SHP77 treated with DMSO at 0.1 percent for 48 hours (cell line): ENCODE measurements around the gene HAND1.

Experiments used
- DNase-seq: peaks from one replicate; lab custom pipeline; 2025; lab: John Stamatoyannopoulos, UW

The HAND1 gene

DNA sequence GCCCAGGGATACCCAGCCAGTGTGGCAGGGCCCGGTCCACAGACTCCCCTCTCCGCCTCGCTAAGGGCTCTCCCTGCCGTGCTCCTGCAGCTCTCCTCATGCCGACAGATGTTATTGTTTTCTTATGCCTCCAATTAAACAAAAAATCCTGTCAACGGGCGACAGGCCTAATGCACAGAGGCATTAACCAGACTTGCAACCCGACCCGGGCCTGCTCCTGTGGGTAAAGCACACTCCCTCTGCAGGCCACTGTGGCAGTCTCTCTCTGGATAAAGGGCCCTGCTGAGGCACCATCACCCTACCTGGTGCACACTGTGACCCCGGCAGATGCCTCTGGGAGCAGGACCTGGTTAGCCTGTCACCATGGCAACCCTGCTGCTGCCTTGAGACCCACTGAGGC is 27.5 kb upstream of the HAND1 start:
- no peak for DNase-seq

DNA sequence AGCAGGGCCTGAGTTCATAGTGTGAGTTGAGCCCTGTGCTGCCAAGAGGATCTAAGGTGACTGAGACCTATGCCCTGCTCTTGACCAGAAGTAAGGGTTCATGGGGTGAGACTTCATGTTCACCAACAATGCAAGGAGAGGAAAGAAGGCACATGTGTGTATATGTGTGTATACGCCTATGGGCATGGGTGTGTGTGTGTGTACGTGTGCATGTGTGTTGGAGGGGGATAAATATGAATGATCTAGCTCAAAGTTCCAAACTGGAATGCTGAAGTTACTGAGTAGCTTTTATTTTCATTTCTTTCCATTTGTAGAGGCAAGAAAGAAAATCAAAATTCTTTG is 25.6 kb upstream of the HAND1 start:
- no peak for DNase-seq

DNA sequence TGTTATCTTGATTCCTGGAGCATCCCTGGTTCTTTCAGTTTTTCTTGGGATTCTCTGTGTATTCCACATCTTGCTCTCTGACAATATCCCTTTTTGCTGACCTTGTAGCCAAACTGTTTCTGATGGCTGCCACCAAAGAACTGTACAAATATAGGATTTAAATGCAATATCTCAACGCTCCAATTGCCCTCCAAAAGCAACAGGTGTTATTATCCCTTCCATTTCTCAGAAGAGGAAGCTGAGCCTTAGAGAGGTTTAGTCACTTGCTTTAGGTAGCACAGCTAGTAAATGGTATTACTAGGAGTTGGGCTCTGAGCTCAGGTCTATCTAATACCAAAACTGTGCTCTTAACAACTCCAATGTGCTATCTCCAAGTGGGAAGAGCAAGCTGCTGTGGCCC is 24.2 kb upstream of the HAND1 start:
- DNase-seq = no peak

DNA sequence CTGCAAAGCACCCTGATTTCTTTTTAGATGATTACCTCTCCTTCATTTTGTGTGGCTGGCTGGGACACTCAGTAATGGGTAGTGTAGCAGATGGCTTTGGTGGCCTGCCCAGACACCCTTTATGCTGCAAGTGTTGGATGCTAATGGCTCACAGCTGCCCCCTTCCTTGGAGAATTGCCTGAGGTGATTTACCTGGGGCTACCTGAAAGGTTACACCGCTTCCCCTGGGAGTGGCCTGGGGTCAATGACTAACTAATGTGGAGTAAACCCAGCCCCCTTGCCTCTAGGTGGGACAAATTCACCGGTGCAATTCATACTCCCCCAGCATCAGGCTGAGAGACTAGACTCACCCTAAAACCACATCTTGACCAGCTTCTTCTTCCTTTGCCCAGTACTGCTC is 23.5 kb upstream of the HAND1 start:
- DNase-seq = no peak

DNA sequence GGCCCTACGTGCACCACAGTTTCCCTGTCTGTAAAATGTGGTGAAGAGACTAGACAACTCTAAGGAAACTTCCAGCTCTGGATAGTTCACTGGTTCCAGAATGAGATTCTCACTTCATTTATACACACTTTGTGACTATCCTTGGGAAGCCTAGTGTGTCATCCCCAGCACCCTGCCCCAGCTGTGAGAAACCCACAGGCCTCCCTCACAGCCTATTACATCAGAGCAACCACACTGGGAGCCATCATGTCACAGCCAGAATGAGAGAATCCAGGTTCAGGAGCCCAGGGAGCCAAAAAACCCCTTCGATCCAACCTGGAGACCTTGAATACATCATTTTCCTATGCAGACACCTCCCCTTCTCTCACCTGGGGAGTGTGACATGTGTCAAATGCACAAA is 21.0 kb upstream of the HAND1 start:
- DNase-seq = no peak

DNA sequence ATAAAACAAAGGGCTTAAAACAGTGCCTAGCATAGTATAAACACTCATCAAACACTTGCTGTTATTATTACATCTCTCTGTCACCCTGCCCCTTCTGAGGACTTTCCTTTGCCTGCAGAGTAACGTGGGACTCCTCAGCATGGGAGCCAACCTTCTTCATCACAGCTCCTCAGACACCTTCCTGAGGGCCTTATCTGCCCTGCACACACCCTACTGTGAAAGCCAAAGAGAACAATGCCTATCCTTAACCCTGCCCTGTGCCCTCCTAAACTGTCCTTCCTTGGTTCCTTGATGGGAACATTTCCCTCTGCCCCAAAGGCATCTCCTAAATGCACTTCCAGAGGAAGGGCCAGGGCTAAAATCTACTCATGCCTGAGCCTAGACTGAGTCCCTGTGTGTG is 20.6 kb upstream of the HAND1 start:
- DNase-seq = no peak

DNA sequence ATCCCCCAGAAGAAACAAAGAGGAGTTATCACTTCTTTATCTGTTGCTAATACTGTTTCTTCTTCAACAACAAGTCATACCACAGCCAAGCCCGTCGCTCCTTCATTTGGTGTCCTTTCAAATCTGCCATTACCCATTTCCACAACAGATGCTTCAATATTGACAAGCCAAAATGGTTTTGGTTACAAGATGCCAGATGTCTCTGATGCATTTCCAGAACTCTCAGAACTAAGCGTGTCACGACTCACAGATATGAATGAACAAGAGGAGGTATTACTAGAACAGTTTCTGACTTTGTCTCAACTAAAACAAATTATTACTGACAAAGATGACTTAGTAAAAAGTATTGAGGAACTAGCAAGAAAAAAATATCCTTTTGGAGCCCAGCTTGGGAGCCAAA is 16.0 kb upstream of the HAND1 start:
- DNase-seq = no peak

DNA sequence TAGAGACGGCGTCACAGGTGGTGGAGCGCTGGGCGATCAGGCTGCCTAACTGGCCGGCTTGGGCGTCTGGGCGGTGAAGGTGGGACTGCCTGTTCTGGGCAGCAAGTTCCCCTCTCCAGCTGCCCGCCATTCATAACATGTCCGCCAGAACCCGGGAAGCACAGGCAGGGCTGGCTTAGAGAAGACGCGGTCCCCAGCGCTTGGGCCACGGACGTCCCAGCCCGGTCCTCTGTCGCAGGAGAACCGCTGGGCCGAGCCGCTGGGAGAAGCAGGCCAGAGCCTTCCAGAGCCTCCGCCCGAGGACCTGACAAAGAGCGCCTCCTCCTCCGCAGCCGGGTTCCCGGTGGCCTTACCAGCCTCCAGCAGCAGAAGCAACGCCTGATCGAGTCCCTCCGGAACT is 15.2 kb upstream of the HAND1 start:
- DNase-seq = no peak

DNA sequence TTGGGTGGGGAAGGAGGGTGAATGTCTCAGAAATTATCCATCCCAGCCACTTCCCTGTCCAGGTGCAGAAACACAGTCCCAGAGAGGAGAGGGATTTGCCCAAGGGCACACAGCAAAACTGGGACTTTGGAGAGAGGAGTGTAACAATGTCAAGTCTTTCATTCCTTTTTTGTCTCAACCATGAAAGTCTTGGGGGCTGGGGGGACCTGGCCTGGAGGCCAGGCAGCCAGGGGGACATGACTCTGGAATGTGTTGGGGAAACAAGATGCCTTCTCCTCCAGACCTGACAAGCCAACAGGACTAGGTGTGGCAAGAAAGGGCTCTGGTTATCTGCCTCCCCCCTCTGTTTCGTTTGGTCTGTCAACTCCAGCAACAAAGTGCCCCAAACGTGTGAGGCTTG is 13.9 kb upstream of the HAND1 start:
- no peak for DNase-seq

DNA sequence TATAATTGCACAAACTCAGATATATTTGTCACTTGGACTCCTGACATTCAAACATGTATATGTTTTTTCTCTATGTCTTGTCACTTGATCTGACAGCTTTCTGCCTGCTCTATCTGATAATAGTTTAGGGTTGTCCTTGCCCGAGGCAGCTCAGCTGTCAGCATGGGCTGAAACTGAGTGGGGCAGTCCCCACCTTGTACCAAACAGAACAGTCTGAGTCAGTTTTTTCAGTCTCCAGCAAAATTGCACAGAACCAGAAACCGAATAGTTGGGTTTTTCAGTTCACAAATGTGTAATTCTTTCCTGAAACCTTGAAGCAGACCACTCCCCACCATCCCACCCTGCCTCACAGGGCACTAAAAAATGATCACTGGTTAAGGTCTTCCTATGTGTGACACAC is 9.5 kb upstream of the HAND1 start:
- DNase-seq = no peak

DNA sequence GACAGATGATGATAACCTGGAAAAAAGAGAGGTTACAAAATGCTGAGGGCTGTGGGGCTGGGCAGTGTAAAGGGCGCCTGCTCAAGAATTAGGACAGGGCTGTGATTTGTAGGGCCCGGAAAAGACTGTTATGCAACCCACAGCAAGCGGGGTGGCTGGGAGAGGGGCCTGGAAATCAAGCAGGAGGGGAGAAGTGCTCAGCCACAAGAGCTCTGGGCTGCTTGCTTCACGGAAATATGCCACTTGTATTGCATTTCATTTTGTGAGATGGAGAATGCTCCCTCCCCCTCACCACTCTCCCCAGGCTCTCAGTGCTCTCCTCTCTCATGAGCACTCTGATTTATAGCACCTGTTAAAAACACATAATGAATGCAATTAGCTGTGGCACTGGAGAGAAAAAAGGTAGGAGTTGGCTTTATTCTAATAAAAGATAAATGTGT is 8.4 kb upstream of the HAND1 start:
- no peak for DNase-seq

DNA sequence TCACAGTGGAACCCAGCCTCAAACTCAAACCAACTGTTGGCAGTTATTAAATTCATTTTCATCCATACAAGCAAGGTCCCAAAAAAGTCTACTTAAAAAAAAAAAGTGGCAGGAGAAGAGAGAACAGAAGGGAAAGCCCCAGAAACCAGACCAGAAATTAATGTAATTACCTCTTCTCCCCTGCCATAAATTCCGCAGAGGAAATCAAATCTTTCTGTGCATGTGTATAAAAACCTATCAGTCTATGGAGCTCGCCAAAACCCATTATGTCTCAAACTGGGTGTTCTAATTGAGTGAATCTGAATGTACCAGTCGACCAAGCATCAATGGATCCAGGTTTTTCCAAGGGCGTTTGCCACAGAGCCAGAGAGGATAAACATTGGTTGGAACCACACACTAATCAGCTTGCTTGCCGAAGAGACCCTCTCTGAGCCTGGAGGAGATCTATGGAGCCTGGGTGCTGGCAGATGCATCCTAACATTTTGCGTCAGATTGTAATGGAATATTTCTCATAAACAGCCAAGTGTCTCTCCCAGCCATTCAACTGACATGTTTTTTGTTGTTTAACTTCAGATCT is 7.9 kb upstream of the HAND1 start:
- no peak for DNase-seq

DNA sequence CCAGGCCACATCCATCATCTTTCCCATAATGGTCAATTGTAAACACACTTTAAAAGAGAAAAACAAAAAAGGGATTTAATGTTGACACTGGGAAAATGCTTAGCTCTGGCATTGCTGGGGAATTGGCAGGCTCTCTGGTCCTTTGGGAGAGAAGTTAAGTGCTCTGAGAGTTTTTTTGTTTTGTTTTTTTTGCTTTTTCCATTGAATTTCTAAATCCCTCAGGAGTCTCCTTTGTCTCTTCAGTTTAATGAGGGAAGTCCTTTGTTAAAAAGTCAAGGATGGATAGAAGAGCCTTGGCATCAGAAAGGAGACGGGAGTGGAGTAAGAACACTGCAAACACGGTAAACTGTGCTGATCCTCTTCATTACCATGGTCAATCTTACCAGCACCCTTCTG is 7.1 kb upstream of the HAND1 start:
- no peak for DNase-seq

DNA sequence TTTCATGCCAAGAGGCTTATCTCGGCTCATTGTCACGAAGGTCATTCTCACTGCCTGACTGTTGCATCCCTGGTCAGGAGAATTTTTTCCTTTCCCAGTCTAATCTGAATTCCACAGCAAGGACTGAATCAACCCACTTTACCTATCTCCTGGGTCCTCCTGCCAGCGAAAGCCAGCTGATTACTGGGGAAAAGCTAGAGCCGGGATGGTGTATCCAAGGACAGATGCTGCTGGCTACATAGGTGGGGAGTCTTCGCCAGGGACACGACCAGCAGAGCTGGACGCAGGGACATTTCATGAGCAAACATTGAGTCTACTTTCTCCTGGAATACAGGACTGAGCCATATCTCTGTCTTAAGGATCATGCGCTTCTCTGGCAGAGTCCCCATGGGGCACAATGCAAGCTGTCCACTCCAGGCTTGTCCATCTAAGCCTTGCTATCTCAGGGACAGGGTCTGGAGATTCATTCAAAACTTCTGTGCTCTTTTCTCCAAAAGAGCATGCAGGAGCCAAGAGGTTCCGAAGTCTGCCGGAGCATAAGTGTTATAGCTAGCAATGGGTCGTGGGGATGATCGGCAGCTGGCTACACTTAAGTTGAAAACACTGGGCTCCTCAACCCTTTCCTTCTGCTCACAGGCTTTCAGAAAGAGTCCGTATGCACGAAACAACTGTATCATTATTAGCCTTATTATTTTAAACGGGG is 6.5 kb upstream of the HAND1 start:
- DNase-seq = no peak

DNA sequence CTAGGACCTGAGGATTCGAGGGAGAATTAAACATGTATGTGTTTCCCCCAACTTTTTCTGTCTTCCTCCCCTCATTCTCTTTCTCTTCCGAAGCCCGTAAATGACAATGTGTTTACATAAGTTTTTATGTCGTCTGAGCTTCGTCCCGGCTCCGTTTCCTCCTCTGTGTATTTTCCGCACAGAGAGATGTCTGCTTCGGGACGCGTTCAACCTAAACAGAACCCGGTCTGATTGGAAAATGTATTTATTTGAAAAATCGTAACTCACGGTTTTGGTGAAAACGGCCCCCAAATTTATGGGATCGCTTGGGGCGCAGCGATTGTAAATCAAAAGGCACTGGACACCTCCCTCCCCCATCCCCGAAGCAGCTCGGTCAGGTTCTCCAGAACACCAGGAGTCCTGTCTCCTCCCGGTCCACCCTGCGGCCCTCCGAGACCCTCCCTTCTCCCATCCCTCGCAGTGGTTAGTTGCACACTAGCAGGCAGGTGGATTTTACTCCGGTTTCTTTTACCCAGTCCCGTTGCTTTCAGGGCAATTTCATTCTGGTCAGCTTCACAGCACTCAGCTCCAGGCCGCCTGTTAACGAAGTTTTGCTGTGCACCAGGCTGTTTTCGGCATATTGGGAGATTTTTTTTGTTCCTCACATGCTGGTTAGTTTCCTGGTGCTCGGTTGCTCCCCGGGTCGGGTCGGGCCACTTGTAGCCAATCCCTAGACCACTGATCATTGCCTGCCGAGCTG is 5.8 kb upstream of the HAND1 start:
- DNase-seq = no peak

DNA sequence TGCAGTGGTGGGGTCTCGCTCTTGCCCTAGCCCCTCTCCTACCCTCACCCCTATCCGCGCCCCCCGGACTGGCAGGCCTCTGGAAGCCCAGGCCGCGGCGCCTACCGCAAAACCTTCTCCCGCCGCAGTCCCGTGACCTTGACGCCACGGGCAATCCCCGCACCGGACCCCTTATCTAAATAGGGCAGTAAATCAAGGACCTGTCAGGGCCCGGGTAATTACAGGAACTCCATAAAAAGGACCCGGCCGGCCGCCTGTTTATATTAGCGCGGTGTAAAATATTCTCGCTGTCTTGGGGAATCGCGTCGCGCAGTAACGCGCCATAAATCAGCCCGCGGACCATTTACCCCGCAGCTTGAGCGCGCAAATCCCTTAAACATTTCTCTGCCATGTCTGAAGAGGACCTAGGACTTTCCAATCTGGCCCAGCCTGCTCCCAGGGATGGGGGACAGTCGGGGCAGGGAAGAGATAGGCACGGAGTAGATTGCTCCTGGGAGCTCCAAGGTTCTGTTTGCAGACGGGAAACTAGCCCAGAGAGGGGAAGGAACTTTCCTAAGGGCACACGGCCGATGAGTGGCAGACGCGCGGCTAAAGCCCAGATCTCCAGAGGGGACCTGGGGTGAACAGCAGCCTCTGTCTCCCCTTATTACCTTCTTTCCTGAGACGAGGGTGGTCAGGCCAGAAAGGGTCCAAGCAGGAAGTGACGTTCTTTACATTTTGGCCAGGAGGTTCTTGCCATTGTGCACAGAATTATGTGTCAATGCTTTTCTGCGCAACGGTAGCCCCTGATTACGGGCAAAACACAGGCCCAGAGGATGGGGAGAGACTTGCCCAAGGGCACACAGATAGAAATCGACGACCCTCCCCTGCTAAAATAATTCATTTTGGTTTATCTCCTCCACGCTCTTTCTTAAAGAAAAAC is 4.8 kb upstream of the HAND1 start:
- DNase-seq = no peak

DNA sequence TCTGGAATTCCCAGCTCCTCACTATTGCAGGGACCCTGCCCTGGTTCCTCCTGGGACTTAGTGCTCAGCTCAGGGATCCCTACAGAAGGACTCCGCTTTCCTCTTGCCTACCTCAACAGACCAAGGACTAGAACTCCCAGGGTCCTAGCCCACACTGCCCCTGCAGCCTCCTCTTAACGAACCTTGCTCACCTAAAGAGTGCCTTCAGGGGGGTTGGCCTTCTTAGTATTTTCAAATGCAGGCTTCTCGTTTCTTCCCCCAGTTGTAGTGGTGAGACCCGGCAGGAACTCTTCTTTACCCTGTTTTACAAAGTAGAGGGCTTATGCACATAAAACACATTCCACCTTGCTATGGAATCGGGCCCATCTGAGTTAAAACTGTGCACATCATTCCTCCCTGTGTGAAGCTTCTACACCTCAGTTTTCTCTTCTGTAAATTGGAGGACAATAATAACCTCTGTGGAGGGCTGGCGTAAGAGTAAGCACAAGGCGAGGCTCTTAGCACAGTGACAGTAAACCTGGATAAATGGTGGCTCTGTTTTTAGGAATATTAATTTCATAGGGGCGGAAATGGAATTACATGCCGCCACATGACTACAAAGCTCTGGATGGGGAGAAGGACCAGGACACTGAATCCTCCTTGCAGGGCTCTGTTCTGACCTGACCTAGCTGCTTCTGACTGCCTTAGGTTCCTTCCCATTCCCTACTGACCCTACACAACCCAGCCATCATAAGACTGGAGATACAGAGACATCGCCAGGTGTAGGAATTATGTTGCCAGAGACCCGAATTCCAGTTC is 3.8 kb upstream of the HAND1 start:
- no peak for DNase-seq

DNA sequence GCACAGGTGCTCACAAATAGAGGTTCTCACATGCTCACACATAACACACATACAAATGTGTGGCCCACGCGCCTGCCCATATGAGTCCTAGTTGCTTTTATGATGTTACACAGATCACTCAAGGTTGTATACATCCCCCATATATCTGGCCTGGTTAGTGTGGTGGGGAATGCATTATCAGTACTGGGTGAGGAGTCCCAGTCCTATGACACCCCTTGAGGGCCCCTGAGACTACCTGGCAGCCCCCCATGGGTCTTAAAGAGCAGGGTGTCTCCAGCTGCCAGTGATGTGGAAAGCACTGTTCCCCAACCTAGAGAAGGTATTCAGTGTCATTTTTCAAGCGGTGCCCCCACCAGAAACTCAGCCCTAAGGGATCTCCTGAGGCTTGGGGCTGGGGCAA is 2.8 kb upstream of the HAND1 start:
- no peak for DNase-seq

DNA sequence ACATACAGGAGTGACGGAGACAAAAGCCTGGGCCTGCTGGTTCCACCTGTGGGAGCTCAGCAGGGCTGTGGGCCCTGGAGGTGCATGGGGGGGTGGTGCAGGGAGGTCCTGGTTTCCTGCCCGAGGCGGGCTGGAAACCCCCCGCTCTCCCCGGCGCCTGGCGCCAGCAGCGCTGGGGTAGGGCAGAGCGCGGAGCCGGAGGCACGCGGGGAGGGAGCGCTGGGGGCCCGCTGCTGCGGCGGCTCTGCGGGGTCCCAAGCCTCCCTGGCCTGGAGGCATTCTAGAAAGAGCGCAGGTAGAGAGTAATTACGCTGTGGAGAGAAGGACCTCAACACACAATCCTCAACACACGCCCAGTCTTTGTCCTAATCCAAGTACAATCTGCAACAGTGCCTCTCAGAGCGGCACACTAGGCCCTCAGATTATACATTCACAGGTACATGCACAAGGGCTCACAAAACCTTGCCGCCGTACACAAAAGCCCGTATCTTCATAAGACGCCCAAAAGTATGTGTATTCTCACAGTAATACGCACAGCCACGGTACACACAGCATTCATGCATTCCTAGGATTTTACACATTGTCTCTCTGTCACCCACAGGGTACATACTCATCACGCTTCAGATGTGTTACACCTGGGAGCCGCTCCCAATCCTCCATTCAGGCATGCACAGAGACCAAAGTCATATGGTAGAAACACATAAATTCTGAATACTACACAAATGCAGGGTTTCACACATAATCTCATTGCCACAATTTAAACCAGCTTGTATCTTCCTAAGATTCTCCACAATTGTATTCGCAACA is 2.1 kb upstream of the HAND1 start:
- no peak for DNase-seq

DNA sequence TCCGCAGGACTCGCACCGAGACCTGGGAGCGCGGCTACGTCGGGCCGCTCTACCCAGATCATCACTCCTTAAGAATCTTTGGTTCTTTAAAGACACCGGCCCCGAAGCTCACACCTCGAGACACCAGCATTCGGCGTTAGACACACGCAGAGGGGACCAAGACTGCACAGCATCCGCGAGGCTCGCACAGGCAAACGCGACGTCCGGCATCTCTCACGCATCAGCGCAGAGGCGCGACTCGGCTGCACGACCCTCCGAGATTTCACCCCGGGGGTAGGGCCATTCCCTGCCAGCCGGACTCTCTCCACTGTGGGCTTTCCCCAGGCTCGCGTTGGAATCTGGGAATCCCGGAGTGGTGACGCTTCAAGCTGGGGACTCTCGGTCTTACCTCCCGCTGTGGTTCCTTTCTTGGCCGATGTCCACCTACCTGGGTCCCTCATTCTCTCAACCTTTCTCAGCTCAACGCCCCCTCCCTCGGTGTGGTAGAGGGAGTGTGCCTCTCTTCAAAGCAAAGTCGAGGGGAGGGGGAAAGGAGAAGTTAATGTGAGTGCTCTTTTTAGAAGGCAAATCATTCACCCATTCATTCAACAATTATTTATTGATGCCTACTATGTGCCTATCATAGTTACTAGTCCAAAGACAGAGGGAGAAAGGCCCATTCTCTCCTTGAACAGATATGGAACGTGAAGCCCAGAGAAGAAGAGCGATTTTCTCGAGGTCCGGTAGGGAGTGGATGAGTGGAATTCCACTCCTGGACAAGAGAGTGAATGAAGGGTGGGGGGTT is 1.3 kb upstream of the HAND1 start:
- no peak for DNase-seq
